ENCODE data around the gene SMPDL3A. TPM values are rescaled to one million over a fixed set of nuclear protein-coding genes. Genes with fewer than 3 reads are reported as not detected.

Gene SMPDL3A
- total RNA-seq, 2 experiments from 2014 or later = 0.22 to 0.52 TPM

GRCh38 chr6:122810189-122810588, 21.1 kb downstream of the SMPDL3A start:
- no peaks in the 10 kb centered on the region for H3K9me3 Mint-ChIP-seq
- intact Hi-C loops (cut with DNase I, micrococcal nuclease) = no loop called here
- no peak overlapping the region for H3K27ac ChIP-seq (ENCODE audit: low read depth in 1 of 2, low read length in 2 of 2)
- H3K27me3 Mint-ChIP-seq = no peaks in the 10 kb centered on the region
- H3K4me1 Mint-ChIP-seq (ENCODE audit: low read depth) = no peaks in the 10 kb centered on the region
- no peaks in the 10 kb centered on the region for H3K27me3 ChIP-seq (ENCODE audit: control insufficient read depth in 1 of 2, insufficient read depth in 2 of 2, low read length in 2 of 2)
- H3K4me1 ChIP-seq (ENCODE audit: insufficient read depth, low read length) = no peaks in the 10 kb centered on the region
- no peaks in the 10 kb centered on the region for H3K36me3 Mint-ChIP-seq (ENCODE audit: low read depth)
- CTCF ChIA-PET = no interaction called here
- no peaks in the 10 kb centered on the region for H3K9me3 ChIP-seq (ENCODE audit: control insufficient read depth in 1 of 2, insufficient read depth in 1 of 2, low read length in 2 of 2)
- H3K27ac Mint-ChIP-seq = no peak overlapping the region
- TF ChIP-seq, protein P1, sequence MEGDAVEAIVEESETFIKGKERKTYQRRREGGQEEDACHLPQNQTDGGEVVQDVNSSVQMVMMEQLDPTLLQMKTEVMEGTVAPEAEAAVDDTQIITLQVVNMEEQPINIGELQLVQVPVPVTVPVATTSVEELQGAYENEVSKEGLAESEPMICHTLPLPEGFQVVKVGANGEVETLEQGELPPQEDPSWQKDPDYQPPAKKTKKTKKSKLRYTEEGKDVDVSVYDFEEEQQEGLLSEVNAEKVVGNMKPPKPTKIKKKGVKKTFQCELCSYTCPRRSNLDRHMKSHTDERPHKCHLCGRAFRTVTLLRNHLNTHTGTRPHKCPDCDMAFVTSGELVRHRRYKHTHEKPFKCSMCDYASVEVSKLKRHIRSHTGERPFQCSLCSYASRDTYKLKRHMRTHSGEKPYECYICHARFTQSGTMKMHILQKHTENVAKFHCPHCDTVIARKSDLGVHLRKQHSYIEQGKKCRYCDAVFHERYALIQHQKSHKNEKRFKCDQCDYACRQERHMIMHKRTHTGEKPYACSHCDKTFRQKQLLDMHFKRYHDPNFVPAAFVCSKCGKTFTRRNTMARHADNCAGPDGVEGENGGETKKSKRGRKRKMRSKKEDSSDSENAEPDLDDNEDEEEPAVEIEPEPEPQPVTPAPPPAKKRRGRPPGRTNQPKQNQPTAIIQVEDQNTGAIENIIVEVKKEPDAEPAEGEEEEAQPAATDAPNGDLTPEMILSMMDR (IDR thresholded peaks at IDR 0.05) = no peak
- H3K36me3 ChIP-seq (ENCODE audit: insufficient read depth, low read length) = no peaks in the 10 kb centered on the region
- no peak for DNase-seq
- POLR2A ChIA-PET = no interaction called here
- no peak overlapping the region for H3K4me3 ChIP-seq (ENCODE audit: low read length)
- no peak for ATAC-seq (ENCODE audit: poor library complexity)
- H3K4me3 Mint-ChIP-seq = no peak overlapping the region

DNA sequence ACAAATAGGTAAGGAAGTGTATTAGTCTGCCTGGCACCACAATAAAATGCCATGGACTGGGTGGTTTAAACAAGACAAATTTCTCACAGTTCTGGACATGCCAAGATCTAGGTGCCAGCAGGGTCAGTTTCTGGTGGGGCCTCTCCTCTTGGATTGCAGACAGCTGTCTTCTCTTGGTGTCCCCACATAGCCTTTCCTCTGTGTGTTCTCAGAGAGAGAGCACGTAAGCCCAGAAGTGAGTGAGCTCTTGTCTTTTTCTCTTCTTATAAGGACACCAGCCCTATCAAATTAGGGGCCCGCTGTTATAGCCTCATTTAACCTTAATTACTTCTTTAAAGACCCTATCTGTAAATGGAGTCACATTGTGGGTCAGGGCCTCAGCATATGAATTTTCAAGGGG, 28.3 kb downstream of the SMPDL3A start:
- DNase-seq = no peak
- intact Hi-C loops (cut with DNase I, micrococcal nuclease) = no loop called here

GRCh38 chr6:122817766-122818165, 28.7 kb downstream of the SMPDL3A start:
- Histone ChIP-seq H3K4me1 (ENCODE audit: insufficient read depth, low read length) (no peaks in the 10 kb centered on the region), H3K27me3 (ENCODE audit: control insufficient read depth in 1 of 2, insufficient read depth in 2 of 2, low read length in 2 of 2) (no peaks in the 10 kb centered on the region), H3K4me3 (ENCODE audit: low read length) (no peak overlapping the region), H3K27ac (ENCODE audit: low read depth in 1 of 2, low read length in 2 of 2) (no peak overlapping the region), H3K9me3 (ENCODE audit: control insufficient read depth in 1 of 2, insufficient read depth in 1 of 2, low read length in 2 of 2) (peaks cover 0 to 2% of the 10 kb centered on the region in 2 experiments), H3K36me3 (ENCODE audit: insufficient read depth, low read length) (no peaks in the 10 kb centered on the region)
- no peak for ATAC-seq (ENCODE audit: poor library complexity)
- TF ChIP-seq, protein P1 (IDR thresholded peaks at IDR 0.05) = no peak
- H3K36me3 Mint-ChIP-seq (ENCODE audit: low read depth) = no peaks in the 10 kb centered on the region
- DNase-seq = no peak
- intact Hi-C loops (cut with DNase I, micrococcal nuclease) = no loop called here
- CTCF ChIA-PET = no interaction called here
- H3K27me3 Mint-ChIP-seq = no peaks in the 10 kb centered on the region
- H3K9me3 Mint-ChIP-seq = no peaks in the 10 kb centered on the region
- no peak overlapping the region for H3K27ac Mint-ChIP-seq
- H3K4me3 Mint-ChIP-seq = no peak overlapping the region
- H3K4me1 Mint-ChIP-seq (ENCODE audit: low read depth) = no peaks in the 10 kb centered on the region
- POLR2A ChIA-PET = no interaction called here

More for the DNA sequence above, 28.3 kb downstream of the SMPDL3A start:
- H3K9me3 Mint-ChIP-seq = no peaks in the 10 kb centered on the region
- H3K36me3 Mint-ChIP-seq (ENCODE audit: low read depth) = no peaks in the 10 kb centered on the region
- ChIA-PET POLR2A (no interaction called here), CTCF (no interaction called here)
- no peak overlapping the region for H3K27ac Mint-ChIP-seq
- Histone ChIP-seq H3K27me3 (ENCODE audit: control insufficient read depth in 1 of 2, insufficient read depth in 2 of 2, low read length in 2 of 2) (no peaks in the 10 kb centered on the region), H3K4me1 (ENCODE audit: insufficient read depth, low read length) (no peaks in the 10 kb centered on the region), H3K9me3 (ENCODE audit: control insufficient read depth in 1 of 2, insufficient read depth in 1 of 2, low read length in 2 of 2) (no peaks in the 10 kb centered on the region), H3K4me3 (ENCODE audit: low read length) (no peak overlapping the region), H3K36me3 (ENCODE audit: insufficient read depth, low read length) (no peaks in the 10 kb centered on the region), H3K27ac (ENCODE audit: low read depth in 1 of 2, low read length in 2 of 2) (no peak overlapping the region)
- H3K4me3 Mint-ChIP-seq = no peak overlapping the region
- H3K27me3 Mint-ChIP-seq = no peaks in the 10 kb centered on the region
- ATAC-seq (ENCODE audit: poor library complexity) = no peak
- TF ChIP-seq, protein P1 (IDR thresholded peaks at IDR 0.05) = no peak
- no peaks in the 10 kb centered on the region for H3K4me1 Mint-ChIP-seq (ENCODE audit: low read depth)

All from CD4-positive, alpha-beta T cell (primary cell).